ENCODE measurements around the gene IL19. TPM values are rescaled to one million over a fixed set of nuclear protein-coding genes. Genes with fewer than 3 reads are reported as not detected.

The IL19 gene
- total and polyA plus RNA-seq, 12 donors = not detected

GRCh38 chr1:206783506-206783905, 12.9 kb downstream of the IL19 start:
- 75 to 90% (median 81%) methylated on average over 6 to 7 of the region's 7 CpGs for WGBS, 4 donors
- Histone ChIP-seq H3K27ac (no peak overlapping the region), H3K4me1 (replicated peaks in 1 of 2) (no peaks in the 10 kb centered on the region), H3K27me3 (no peaks in the 10 kb centered on the region), H3K4me3 (no peak overlapping the region), H3K36me3 (replicated peaks in 1 of 2) (no peaks in the 10 kb centered on the region), H3K9me3 (replicated peaks in 1 of 3) (no peaks in the 10 kb centered on the region)
- intact Hi-C loops (cut with DNase I) = no loop called here
- no peak for DNase-seq
- TF ChIP-seq CTCF (IDR thresholded peaks at IDR 0.05) = no peak
- no peak for TF ChIP-seq POLR2A (IDR thresholded peaks at IDR 0.05)

- intact Hi-C loops (cut with DNase I) = no loop called here
- Histone ChIP-seq H3K27ac (no peak overlapping the region), H3K36me3 (replicated peaks in 1 of 2) (no peaks in the 10 kb centered on the region), H3K27me3 (no peaks in the 10 kb centered on the region), H3K4me3 (no peak overlapping the region), H3K9me3 (replicated peaks in 1 of 3) (no peaks in the 10 kb centered on the region), H3K4me1 (replicated peaks in 1 of 2) (no peaks in the 10 kb centered on the region)
- WGBS, 4 donors = 89 to 93% (median 89%) methylated on average over 17 of the region's 17 CpGs
- DNase-seq = no peak
- TF ChIP-seq CTCF (IDR thresholded peaks at IDR 0.05) = no peak
- no peak for TF ChIP-seq POLR2A (IDR thresholded peaks at IDR 0.05)
Measured at GRCh38 chr1:206784471-206784903, 13.9 kb downstream of the IL19 start.

- H3K9me3 ChIP-seq (replicated peaks in 1 of 3) = no peaks in the 10 kb centered on the region
- H3K27ac ChIP-seq = no peak overlapping the region
- no peaks in the 10 kb centered on the region for H3K4me1 ChIP-seq (replicated peaks in 1 of 2)
- intact Hi-C loops (cut with DNase I) = no loop called here
- TF ChIP-seq CTCF (IDR thresholded peaks at IDR 0.05) = no peak
- no peak for TF ChIP-seq POLR2A (IDR thresholded peaks at IDR 0.05)
- H3K27me3 ChIP-seq = no peaks in the 10 kb centered on the region
- DNase-seq = no peak
- H3K36me3 ChIP-seq (replicated peaks in 1 of 2) = no peaks in the 10 kb centered on the region
- WGBS, 4 donors = 74 to 86% (median 77%) methylated on average over 4 of the region's 4 CpGs
- no peak overlapping the region for H3K4me3 ChIP-seq
Measured at GRCh38 chr1:206785182-206785765, 14.7 kb downstream of the IL19 start.

- TF ChIP-seq POLR2A (IDR thresholded peaks at IDR 0.05) (no peak), CTCF (IDR thresholded peaks at IDR 0.05) (no peak)
- intact Hi-C loops (cut with DNase I) = no loop called here
- WGBS, 4 donors = 81 to 91% (median 83%) methylated on average over 5 of the region's 5 CpGs
Measured at GRCh38 chr1:206786212-206786886, 15.8 kb downstream of the IL19 start.

More at GRCh38 chr1:206786212-206786886, 15.8 kb downstream of the IL19 start:
- Histone ChIP-seq H3K4me3 (no peak overlapping the region), H3K36me3 (replicated peaks in 1 of 2) (no peaks in the 10 kb centered on the region), H3K27ac (no peak overlapping the region), H3K27me3 (no peaks in the 10 kb centered on the region), H3K4me1 (replicated peaks in 1 of 2) (no peaks in the 10 kb centered on the region), H3K9me3 (replicated peaks in 1 of 3) (no peaks in the 10 kb centered on the region)
- no peak for DNase-seq
